Choroid plexus epithelial cell (primary cell): Measurements from ENCODE around the gene TSR3.

Experiments used
- DNase-seq: peaks from one replicate; pipeline ENCODE4 v3.0.0-alpha.2; 2010; ENCODE audit warnings: low read depth
- H3K4me3 ChIP-seq: 2 replicates; pipeline ENCODE4 v1.5.1; 2011; ENCODE audit warnings: low read depth, mild to moderate bottlenecking, control low read depth, low read length, moderate library complexity
- CTCF ChIP-seq: conservative IDR thresholded peaks from 2 replicates; pipeline ENCODE4 v1.5.1; 2011; ENCODE audit warnings: low read depth, mild to moderate bottlenecking, control low read depth, inconsistent platforms, low read length, moderate library complexity

The TSR3 gene

GRCh38 chr16:1361685-1362360 lies 10.1 kb upstream of the TSR3 start:
- H3K4me3 ChIP-seq, result no peak overlapping the region
- no peak for DNase-seq
- TF ChIP-seq CTCF, result no peak

GRCh38 chr16:1357906-1358566 lies 6.4 kb upstream of the TSR3 start:
- no peak for DNase-seq
- TF ChIP-seq CTCF, result no peak
- H3K4me3 ChIP-seq, result no peak overlapping the region

GRCh38 chr16:1356061-1356900 lies 4.6 kb upstream of the TSR3 start:
- TF ChIP-seq CTCF, result no peak
- no peak for DNase-seq
- H3K4me3 ChIP-seq, result no peak overlapping the region

GRCh38 chr16:1355591-1355990 lies 3.9 kb upstream of the TSR3 start:
- TF ChIP-seq CTCF, result no peak
- no peak for DNase-seq
- no peak overlapping the region for H3K4me3 ChIP-seq

- H3K4me3 ChIP-seq, result no peak overlapping the region
- no peak for DNase-seq
- no peak for TF ChIP-seq CTCF
Measured at GRCh38 chr16:1354815-1355540, 3.3 kb upstream of the TSR3 start.

GRCh38 chr16:1351215-1351581 lies 480 bp downstream of the TSR3 start:
- peak overlapping the region; percentile 89 for H3K4me3 ChIP-seq
- DNase-seq, result no peak
- TF ChIP-seq CTCF, result no peak
